Islet of Langerhans (tissue), 1 donor: Measurements from ENCODE around the gene PEX14.
"Not testable (repeated sequence)": the region's sequence is repeated elsewhere in the genome, so short reads cannot be mapped to it uniquely, and the experiment has no call there.

ENCODE experiments used
- FAIRE-seq: peaks from one replicate; lab custom pipeline; 2011; peaks lifted over from hg19 to GRCh38; lab: Jason Lieb, UNC

PEX14 gene

DNA sequence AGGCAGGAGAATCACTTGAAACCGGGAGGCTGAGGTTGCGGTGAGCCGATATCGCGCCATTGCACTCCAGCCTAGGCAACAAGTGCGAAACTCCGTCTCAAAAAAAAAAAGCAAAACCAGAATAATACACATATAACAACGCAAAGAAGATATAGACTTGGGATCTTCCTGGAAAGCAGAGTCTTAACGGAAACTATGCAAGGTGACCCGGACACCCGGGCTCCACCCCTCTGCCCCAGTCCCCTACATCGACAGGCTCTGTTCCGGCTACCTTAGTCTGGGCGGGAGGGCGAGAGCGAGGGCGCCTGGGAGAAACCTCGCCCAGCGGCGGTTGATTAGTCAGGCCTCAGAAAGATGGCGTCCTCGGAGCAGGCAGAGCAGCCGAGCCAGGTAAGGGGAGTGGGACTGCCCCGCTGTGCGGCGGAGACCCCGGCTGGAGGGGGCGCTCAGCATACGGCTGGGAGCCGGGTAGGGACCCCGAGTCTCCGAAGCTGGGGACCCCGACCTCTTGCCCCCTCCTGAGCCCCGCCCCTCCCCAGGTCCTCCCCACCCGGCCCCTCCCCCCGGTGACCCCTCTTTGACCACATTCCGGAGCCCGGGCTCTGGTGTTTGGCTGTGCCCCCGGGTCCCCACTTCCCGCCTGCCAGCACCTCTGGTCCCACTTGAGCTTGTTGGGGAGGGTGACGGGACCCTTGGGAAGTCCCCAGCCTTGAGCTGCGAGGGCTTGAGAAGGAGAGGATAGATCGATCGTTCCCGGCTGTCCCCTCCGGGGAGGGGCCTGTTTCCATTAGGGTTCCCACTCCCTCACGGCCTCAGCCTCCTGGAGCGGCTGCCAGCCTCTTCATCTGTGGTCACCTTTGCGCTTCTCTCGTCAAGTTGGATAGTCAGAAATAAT, at the start of gene PEX14:
TSS of gene PEX14 (plus strand) at position 338 of the 895 bp plus-strand sequence. CDS start at position 355, 17 bp downstream.
- FAIRE-seq = no peak

DNA sequence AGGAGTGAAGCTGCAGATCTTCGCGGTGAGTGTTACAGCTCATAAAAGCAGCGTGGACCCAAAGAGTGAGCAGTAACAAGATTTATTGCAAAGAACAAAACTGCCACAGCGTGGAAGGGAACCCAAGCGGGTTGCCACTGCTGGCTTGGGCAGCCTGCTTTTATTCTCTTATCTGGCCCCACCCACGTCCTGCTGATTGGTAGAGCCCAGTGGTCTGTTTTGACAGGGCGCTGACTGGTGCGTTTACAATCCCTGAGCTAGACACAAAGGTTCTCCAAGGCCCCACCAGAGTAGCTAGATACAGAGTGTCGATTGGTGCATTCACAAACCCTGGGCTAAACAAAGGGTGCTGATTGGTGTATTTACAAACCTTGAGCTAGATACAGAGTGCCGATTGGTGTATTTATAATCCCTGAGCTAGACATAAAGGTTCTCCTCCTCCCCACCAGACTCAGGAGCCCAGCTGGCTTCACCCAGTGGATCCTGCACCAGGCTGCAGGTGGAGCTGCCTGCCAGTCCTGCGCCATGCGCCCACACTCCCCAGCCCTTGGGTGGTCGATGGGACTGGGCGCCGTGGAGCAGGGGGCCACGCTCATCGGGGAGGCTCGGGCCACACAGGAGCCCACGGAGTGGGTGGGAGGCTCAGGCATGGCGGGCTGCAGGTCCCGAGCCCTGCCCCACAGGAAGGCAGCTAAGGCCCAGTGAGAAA, 48.8 kb upstream of the PEX14 start:
- not testable (repeated sequence) for FAIRE-seq

- FAIRE-seq = not testable (repeated sequence)
Observed at GRCh38 chr1:10426535-10426848, 48.3 kb upstream of the PEX14 start.

- FAIRE-seq = no peak
Observed at GRCh38 chr1:10428984-10429383, 45.8 kb upstream of the PEX14 start.

DNA sequence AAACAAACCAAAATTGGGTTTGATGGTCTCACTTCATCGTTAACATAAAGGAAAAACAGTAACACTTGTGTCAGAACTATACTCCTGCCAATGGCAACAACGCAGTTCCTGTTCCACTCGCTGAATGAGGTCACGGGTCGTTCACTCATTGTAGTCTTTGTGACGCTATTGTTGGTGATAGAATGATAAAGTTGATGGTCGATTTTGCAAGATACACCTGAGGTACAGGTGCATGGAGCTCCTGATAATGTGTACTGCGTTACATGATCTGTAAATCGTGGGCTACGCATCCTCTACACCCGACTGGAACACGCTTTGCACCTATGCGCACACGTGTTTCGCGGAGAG, 44.9 kb upstream of the PEX14 start:
- no peak for FAIRE-seq

- no peak for FAIRE-seq
Observed at GRCh38 chr1:10430216-10431069, 44.3 kb upstream of the PEX14 start, which contains the start of gene CENPS. CENPS (plus strand) TSS chr1:10430433; CDS start chr1:10430518, 85 bp downstream.

DNA sequence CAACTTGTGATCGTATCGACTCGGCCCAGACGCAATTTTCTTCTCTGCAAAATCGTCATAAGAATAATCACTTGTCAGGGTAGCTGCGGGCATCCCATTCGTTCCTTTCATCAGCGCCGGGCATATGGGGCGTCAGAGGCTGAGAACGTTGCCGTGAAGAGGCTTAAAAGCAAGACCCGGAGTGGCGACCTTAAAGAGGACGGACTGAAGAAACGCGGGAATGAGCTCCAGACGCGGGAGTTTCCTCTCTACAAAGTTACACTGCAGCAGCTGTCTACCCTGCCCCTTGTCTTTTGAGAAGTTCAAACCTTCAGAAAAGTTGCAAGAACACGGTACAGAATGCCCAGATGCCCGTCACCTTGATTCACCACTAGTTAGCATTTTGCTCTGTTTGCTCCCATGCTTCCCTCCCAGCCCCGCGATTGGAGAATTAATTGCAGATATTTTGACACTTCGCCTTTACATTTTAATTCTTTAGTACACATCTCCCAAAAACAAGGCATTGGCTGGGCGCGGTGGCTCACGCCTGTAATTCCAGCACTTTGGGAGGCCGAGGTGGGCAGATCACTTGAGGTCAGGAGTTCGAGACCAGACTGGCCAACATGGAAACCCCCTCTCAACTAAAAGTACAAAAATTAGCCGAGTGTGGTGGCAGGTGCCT, 43.5 kb upstream of the PEX14 start:
- FAIRE-seq = no peak

GRCh38 chr1:10432910-10433700, 41.6 kb upstream of the PEX14 start:
- no peak for FAIRE-seq

DNA sequence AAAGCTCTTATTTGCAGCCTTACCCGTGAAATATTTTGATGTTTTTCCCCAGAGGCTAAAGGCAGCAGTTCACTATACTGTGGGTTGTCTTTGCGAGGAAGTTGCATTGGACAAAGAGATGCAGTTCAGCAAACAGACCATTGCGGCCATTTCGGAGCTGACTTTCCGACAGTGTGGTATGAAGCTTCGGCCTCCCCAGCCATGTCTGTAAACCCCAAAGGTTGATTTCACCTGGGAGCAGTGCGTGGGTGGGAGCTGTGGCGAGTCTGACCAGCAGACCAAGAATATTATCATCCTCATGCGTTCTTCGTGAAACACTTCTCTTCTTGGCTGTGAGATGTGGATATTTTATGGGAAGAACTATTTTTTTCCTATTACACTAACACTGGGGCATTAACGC, 41.0 kb upstream of the PEX14 start:
- no peak for FAIRE-seq

DNA sequence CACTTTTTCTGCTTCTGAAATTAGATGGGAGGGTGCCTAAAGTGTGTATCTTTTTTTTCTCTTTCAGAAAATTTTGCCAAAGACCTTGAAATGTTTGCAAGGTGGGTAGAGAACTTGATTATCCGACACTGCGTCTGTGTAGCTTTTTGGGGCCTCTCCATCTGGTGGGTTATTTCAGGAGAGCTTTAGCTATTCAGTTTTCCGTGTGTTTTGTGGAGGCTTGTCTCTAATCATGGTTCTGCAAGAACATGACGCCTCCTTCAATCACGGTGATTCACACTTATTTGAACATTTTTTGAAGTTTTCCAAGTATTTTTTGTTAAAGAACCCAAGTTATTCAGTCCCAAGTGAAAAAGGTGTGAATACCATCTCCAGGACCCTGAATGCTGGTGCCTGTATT, 40.2 kb upstream of the PEX14 start:
- no peak for FAIRE-seq

- no peak for FAIRE-seq
Observed at GRCh38 chr1:10437052-10437451, 37.7 kb upstream of the PEX14 start.

DNA sequence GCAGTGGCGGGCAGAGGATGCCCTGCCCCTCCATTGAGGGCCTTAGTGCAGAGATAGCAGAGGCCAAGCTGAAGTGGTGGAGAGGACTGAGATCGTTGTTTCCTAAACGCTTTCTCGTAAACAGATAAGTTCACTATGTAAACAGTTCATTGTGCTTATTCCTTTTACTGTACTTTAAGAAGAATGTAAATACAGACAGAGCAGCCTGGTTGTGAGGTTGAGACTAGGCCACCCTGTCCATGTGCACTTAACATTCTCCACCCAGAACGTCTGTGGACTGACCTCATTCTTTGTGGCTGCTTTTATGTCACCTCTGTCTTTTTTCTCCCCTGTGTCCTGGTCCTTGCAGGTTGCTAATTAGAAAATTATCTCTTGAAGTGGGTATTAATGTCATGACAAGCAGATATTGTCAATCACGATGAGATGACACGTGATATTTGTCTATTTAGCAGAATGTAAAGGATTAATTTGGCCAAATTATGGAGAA, 36.0 kb upstream of the PEX14 start:
- FAIRE-seq = no peak

DNA sequence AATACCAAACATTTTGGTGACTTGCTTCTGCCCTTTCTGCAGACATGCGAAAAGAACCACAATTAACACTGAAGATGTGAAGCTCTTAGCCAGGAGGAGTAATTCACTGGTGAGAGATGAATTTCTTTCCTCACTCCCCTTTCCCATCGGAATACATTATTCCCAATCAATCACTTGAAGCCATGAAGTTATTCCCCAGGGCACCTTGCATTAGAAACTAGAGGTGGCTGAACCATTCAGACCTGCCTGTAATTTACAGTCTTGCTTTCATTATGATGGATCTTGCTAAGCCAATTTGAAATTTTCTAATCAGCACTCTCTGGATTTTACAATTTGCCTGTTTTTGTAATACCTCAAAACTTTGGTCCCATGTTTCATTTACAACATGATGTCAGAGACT, 34.4 kb upstream of the PEX14 start:
- no peak for FAIRE-seq

GRCh38 chr1:10440794-10441193, 34.0 kb upstream of the PEX14 start:
- FAIRE-seq = no peak

- no peak for FAIRE-seq
Observed at GRCh38 chr1:10444248-10444647, 30.5 kb upstream of the PEX14 start.

DNA sequence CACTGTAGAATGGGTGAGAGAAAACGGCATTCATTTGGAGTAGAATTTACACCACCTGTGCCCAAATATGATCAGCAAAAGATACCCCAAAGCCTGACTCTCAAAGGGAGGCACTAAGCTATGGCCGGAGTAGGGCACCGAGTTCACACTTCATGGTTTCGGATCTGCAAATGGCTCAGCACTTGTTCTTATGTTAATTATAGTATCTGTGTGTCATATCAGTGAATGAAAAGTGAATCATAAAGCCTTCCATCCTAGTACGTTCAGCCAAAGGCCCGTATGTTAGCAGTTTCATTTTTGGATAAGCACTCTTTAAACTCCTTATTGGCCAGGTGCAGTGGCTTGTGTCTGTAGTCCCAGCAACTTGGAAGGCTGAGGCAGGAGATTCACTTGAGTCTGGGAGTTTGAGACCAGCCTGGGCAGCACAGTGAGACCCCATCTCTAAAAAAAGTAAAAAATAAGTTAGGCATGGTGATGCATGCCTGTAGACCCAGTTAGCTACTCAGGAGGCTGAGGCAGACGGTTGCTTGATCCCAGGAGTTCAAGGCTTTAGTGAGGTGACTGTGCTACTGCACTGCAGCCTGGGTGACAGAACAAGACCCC, 29.9 kb upstream of the PEX14 start:
- FAIRE-seq = no peak

DNA sequence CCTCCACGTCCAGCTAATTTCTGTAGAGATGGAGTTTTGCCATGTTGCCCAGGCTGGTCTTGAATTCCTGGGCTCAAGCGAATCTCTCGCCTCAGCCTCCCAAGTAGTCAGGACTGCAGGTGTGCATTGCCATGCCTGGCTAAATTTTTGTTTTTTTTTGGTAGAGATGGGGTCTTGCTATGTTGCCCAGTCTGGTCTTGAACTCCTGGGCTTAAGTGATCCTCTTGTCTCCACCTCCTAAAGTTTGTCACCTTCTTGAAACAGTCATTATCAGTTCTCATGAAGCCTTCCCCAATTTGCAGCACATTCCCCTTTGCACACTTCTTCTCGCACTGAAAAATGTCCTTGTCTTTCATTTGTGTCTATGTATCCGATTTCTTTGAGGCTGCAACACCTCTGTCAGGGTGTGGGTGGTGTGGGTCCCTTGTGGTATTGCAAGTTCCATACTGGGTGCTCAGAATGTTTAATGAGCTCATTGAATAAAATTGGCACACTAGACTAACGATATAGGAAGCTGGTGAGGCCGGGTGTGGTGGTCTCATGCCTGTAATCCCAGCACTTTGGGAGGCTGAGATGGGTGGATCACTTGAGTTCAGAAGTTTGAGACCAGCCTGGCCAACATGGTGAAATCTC, 27.8 kb upstream of the PEX14 start:
- FAIRE-seq = no peak

- no peak for FAIRE-seq
Observed at GRCh38 chr1:10449751-10450150, 25.0 kb upstream of the PEX14 start, which contains the start of gene CORT. CORT (plus strand) TSS chr1:10450031; CDS start chr1:10450224, 193 bp downstream.

GRCh38 chr1:10450156-10450814, 24.5 kb upstream of the PEX14 start:
- FAIRE-seq = no peak

DNA sequence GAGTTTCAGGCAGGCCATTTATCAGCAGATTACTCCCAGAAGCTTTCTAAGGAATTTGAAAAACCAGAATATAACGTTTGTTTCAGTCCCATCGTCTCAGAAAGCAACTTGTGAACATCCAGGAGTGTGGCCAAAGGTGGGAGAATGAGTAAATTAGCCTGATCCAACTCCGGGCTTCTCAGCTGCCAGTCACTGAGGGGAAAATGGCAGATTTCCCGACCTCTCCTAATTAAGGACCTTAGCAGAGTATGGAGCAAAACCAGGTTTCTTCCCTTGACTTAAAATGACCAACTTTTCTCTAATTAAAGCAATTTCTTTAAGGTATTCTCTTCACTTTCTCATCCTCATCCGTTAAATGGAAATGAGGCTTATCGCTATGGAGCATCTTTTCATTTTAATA, 23.9 kb upstream of the PEX14 start:
- FAIRE-seq = no peak
